Measurements from ENCODE around the gene DDA1. TPM values are rescaled to one million over a fixed set of nuclear protein-coding genes. Genes with fewer than 3 reads are reported as not detected.

DDA1 gene
- total RNA-seq, 2 donors from 2014 or later: 30.0 to 39.7 TPM

GRCh38 chr19:17303940-17304267, 5.5 kb upstream of the DDA1 start:
- no peaks in the 10 kb centered on the region for H3K9me3 Mint-ChIP-seq
- no peak for DNase-seq (ENCODE audit: low spot score in 2 of 2)
- ATAC-seq: no peak
- peaks cover 0 to 4% of the 10 kb centered on the region in 2 donors for H3K36me3 Mint-ChIP-seq
- peak overlapping the region; percentile 16 to 57 for H3K27ac Mint-ChIP-seq

- no peak for ATAC-seq
- Mint-ChIP-seq H3K36me3 (peaks cover 0 to 4% of the 10 kb centered on the region in 2 donors), H3K9me3 (no peaks in the 10 kb centered on the region), H3K27ac (peak overlapping the region in 1 of 2 donors; percentile 92)
- no peak for DNase-seq (ENCODE audit: low spot score in 2 of 2)
These were observed 4.8 kb upstream of the DDA1 start for GRCh38 chr19:17304386-17305215.

GRCh38 chr19:17305216-17305516, 4.2 kb upstream of the DDA1 start:
- Mint-ChIP-seq H3K27ac (peak overlapping the region in 1 of 2 donors; percentile 92), H3K36me3 (peaks cover 4 to 8% of the 10 kb centered on the region in 2 donors), H3K9me3 (no peaks in the 10 kb centered on the region)
- DNase-seq (ENCODE audit: low spot score in 2 of 2) (no peak), ATAC-seq (no peak)

GRCh38 chr19:17305517-17306284, 3.7 kb upstream of the DDA1 start, which contains the start of gene MRPL34:
Gene MRPL34, plus strand, starts transcription at chr19:17305872. Its CDS starts 21 bp downstream, at chr19:17305893.
- ATAC-seq (peak; percentile 70 to 72), DNase-seq (ENCODE audit: low spot score in 2 of 2) (peak; percentile 91 to 99)
- Mint-ChIP-seq H3K9me3 (no peaks in the 10 kb centered on the region), H3K36me3 (peaks cover 6 to 12% of the 10 kb centered on the region in 2 donors), H3K27ac (peak within 1 kb of the TSS; percentile 92 to 93)

- Mint-ChIP-seq H3K36me3 (peaks cover 6 to 12% of the 10 kb centered on the region in 2 donors), H3K9me3 (no peaks in the 10 kb centered on the region), H3K27ac (peak overlapping the region; percentile 92 to 93)
- DNase-seq (ENCODE audit: low spot score in 2 of 2): no peak
- no peak for ATAC-seq
These were observed 3.1 kb upstream of the DDA1 start for GRCh38 chr19:17306285-17306714.

- DNase-seq (ENCODE audit: low spot score in 2 of 2) (no peak), ATAC-seq (no peak)
- peak overlapping the region; percentile 16 to 92 for H3K27ac Mint-ChIP-seq
- peaks cover 6 to 16% of the 10 kb centered on the region in 2 donors for H3K36me3 Mint-ChIP-seq
- no peaks in the 10 kb centered on the region for H3K9me3 Mint-ChIP-seq
These were observed 1.4 kb upstream of the DDA1 start for GRCh38 chr19:17307876-17308377.

GRCh38 chr19:17309965-17310461, 650 bp downstream of the DDA1 start:
- H3K27ac Mint-ChIP-seq: peak overlapping the region; percentile 89 to 93
- DNase-seq (ENCODE audit: low spot score in 2 of 2) (no peak), ATAC-seq (no peak)
- no peaks in the 10 kb centered on the region for H3K9me3 Mint-ChIP-seq
- H3K36me3 Mint-ChIP-seq: peaks cover 6 to 16% of the 10 kb centered on the region in 2 donors

- ATAC-seq (no peak), DNase-seq (ENCODE audit: low spot score in 2 of 2) (no peak)
- H3K36me3 Mint-ChIP-seq: peaks cover 13 to 17% of the 10 kb centered on the region in 2 donors
- H3K9me3 Mint-ChIP-seq: no peaks in the 10 kb centered on the region
- H3K27ac Mint-ChIP-seq: peak overlapping the region; percentile 6 to 89
These were observed 2.3 kb downstream of the DDA1 start for GRCh38 chr19:17311455-17312188.

GRCh38 chr19:17312189-17313113, 3.1 kb downstream of the DDA1 start:
- ATAC-seq (no peak), DNase-seq (ENCODE audit: low spot score in 2 of 2) (no peak)
- Mint-ChIP-seq H3K9me3 (no peaks in the 10 kb centered on the region), H3K27ac (peak overlapping the region in 1 of 2 donors; percentile 89), H3K36me3 (peaks cover 13 to 17% of the 10 kb centered on the region in 2 donors)

- Mint-ChIP-seq H3K36me3 (peaks cover 13 to 17% of the 10 kb centered on the region in 2 donors), H3K9me3 (no peaks in the 10 kb centered on the region), H3K27ac (no peak overlapping the region)
- DNase-seq (ENCODE audit: low spot score in 2 of 2) (no peak), ATAC-seq (no peak)
These were observed 4.7 kb downstream of the DDA1 start for GRCh38 chr19:17314007-17314593.

GRCh38 chr19:17318966-17319365, 9.6 kb downstream of the DDA1 start:
- no peak for DNase-seq (ENCODE audit: low spot score in 2 of 2)

GRCh38 chr19:17319473-17320238, 10.3 kb downstream of the DDA1 start:
- peaks cover 7 to 10% of the 10 kb centered on the region in 2 donors for H3K36me3 Mint-ChIP-seq
- ATAC-seq (no peak), DNase-seq (ENCODE audit: low spot score in 2 of 2) (no peak)
- H3K27ac Mint-ChIP-seq: peak overlapping the region in 1 of 2 donors; percentile 44
- no peaks in the 10 kb centered on the region for H3K9me3 Mint-ChIP-seq

More at GRCh38 chr19:17318966-17319365, 9.6 kb downstream of the DDA1 start:
- Mint-ChIP-seq H3K36me3 (peaks cover 7 to 10% of the 10 kb centered on the region in 2 donors), H3K9me3 (no peaks in the 10 kb centered on the region), H3K27ac (peak overlapping the region in 1 of 2 donors; percentile 44)
- ATAC-seq: no peak

- peaks cover 7 to 10% of the 10 kb centered on the region in 2 donors for H3K36me3 Mint-ChIP-seq
- H3K27ac Mint-ChIP-seq: no peak overlapping the region
- DNase-seq (ENCODE audit: low spot score in 2 of 2): no peak
- H3K9me3 Mint-ChIP-seq: no peaks in the 10 kb centered on the region
- no peak for ATAC-seq
These were observed 11.1 kb downstream of the DDA1 start for GRCh38 chr19:17320435-17320834.

GRCh38 chr19:17321655-17322489, 12.5 kb downstream of the DDA1 start:
- no peak for DNase-seq (ENCODE audit: low spot score in 2 of 2)

More at GRCh38 chr19:17321655-17322489, 12.5 kb downstream of the DDA1 start:
- ATAC-seq: peak in 1 of 2 donors; percentile 12
- H3K27ac Mint-ChIP-seq: peak overlapping the region; percentile 7 to 44
- H3K36me3 Mint-ChIP-seq: peaks cover 0 to 5% of the 10 kb centered on the region in 2 donors
- no peaks in the 10 kb centered on the region for H3K9me3 Mint-ChIP-seq

Measured in activated naive CD4-positive, alpha-beta T cell treated with anti-CD3 and anti-CD28 coated beads, Interleukin-2, amount 50 U/mL, for 72 hours (primary cell).